Measurements from ENCODE around the gene SLC35E3. TPM values are rescaled to one million over a fixed set of nuclear protein-coding genes. Genes with fewer than 3 reads are reported as not detected.

Gene SLC35E3
- total and polyA plus RNA-seq, 2 experiments from 2014 or later: 1.9 to 16.2 TPM

GRCh38 chr12:68790081-68790951, 44.3 kb downstream of the SLC35E3 start:
- Histone ChIP-seq H3K9me2 (ENCODE audit: insufficient read depth) (no peaks in the 10 kb centered on the region), H3K4me1 (ENCODE audit: insufficient read depth) (peaks cover 34% of the 10 kb centered on the region), H4K20me1 (ENCODE audit: insufficient read depth) (no peaks in the 10 kb centered on the region), H3K36me3 (ENCODE audit: low read depth) (no peaks in the 10 kb centered on the region), H2AFZ (no peak overlapping the region), H3K27ac (no peak overlapping the region), H3F3A (ENCODE audit: insufficient read depth) (peaks cover 22% of the 10 kb centered on the region), H3K9ac (no peak overlapping the region), H3K27me3 (replicated peaks; ENCODE audit: insufficient read depth) (no peaks in the 10 kb centered on the region), H3K4me2 (ENCODE audit: unreplicated experiment) (no peak overlapping the region), H3K4me3 (no peak overlapping the region), H3K9me3 (ENCODE audit: low read depth) (no peaks in the 10 kb centered on the region), H3K79me2 (ENCODE audit: insufficient read depth) (no peaks in the 10 kb centered on the region)
- WGBS, 2 experiments (ENCODE audit: low coverage in 1 of 2, low lambda C conversion rate in 2 of 2, missing lambda C conversion rate in 2 of 2): 92 to 94% methylated on average over 13 of the region's 13 CpGs
- in situ Hi-C loops (cut with MboI): no loop called here
- no peak for TF ChIP-seq EZH2phosphoT487 (IDR thresholded peaks at IDR 0.05; ENCODE audit: insufficient read depth, low read depth)
- no peak for TF ChIP-seq EZH2 (IDR thresholded peaks at IDR 0.05; ENCODE audit: insufficient read depth, poor library complexity, severe bottlenecking)
- DNase-seq: no peak

- Histone ChIP-seq H2AFZ (no peak overlapping the region), H3K27ac (no peak overlapping the region), H3K27me3 (replicated peaks; ENCODE audit: insufficient read depth) (no peaks in the 10 kb centered on the region), H3K79me2 (ENCODE audit: insufficient read depth) (no peaks in the 10 kb centered on the region), H3K4me1 (ENCODE audit: insufficient read depth) (peaks cover 30% of the 10 kb centered on the region), H3F3A (ENCODE audit: insufficient read depth) (peaks cover 21% of the 10 kb centered on the region), H3K9me3 (ENCODE audit: low read depth) (no peaks in the 10 kb centered on the region), H3K9me2 (ENCODE audit: insufficient read depth) (no peaks in the 10 kb centered on the region), H3K9ac (no peak overlapping the region), H3K4me2 (ENCODE audit: unreplicated experiment) (no peak overlapping the region), H3K4me3 (no peak overlapping the region), H4K20me1 (ENCODE audit: insufficient read depth) (no peaks in the 10 kb centered on the region), H3K36me3 (ENCODE audit: low read depth) (no peaks in the 10 kb centered on the region)
- TF ChIP-seq EZH2phosphoT487 (IDR thresholded peaks at IDR 0.05; ENCODE audit: insufficient read depth, low read depth) (no peak), EZH2 (IDR thresholded peaks at IDR 0.05; ENCODE audit: insufficient read depth, poor library complexity, severe bottlenecking) (no peak)
- DNase-seq: no peak
- in situ Hi-C loops (cut with MboI): no loop called here
- WGBS, 2 experiments (ENCODE audit: low coverage in 1 of 2, low lambda C conversion rate in 2 of 2, missing lambda C conversion rate in 2 of 2): 62 to 65% methylated on average over 3 of the region's 3 CpGs
These were observed 44.9 kb downstream of the SLC35E3 start for GRCh38 chr12:68790952-68791234.

- Histone ChIP-seq H3K9ac (no peak overlapping the region), H3F3A (ENCODE audit: insufficient read depth) (peaks cover 18% of the 10 kb centered on the region), H4K20me1 (ENCODE audit: insufficient read depth) (no peaks in the 10 kb centered on the region), H3K4me3 (no peak overlapping the region), H3K27ac (no peak overlapping the region), H3K9me3 (ENCODE audit: low read depth) (no peaks in the 10 kb centered on the region), H3K9me2 (ENCODE audit: insufficient read depth) (no peaks in the 10 kb centered on the region), H3K4me2 (ENCODE audit: unreplicated experiment) (no peak overlapping the region), H3K27me3 (replicated peaks; ENCODE audit: insufficient read depth) (no peaks in the 10 kb centered on the region), H3K79me2 (ENCODE audit: insufficient read depth) (no peaks in the 10 kb centered on the region), H3K36me3 (ENCODE audit: low read depth) (no peaks in the 10 kb centered on the region), H2AFZ (no peak overlapping the region), H3K4me1 (ENCODE audit: insufficient read depth) (peaks cover 21% of the 10 kb centered on the region)
- WGBS, 2 experiments (ENCODE audit: low coverage in 1 of 2, low lambda C conversion rate in 2 of 2, missing lambda C conversion rate in 2 of 2): 77 to 78% methylated on average over 2 of the region's 2 CpGs
- in situ Hi-C loops (cut with MboI): no loop called here
- TF ChIP-seq EZH2phosphoT487 (IDR thresholded peaks at IDR 0.05; ENCODE audit: insufficient read depth, low read depth) (no peak), EZH2 (IDR thresholded peaks at IDR 0.05; ENCODE audit: insufficient read depth, poor library complexity, severe bottlenecking) (no peak)
- DNase-seq: no peak
These were observed 46.0 kb downstream of the SLC35E3 start for GRCh38 chr12:68791897-68792481.

GRCh38 chr12:68792952-68793351, 47.0 kb downstream of the SLC35E3 start:
- Histone ChIP-seq H3K27ac (no peak overlapping the region), H4K20me1 (ENCODE audit: insufficient read depth) (no peaks in the 10 kb centered on the region), H2AFZ (no peak overlapping the region), H3K27me3 (replicated peaks; ENCODE audit: insufficient read depth) (no peaks in the 10 kb centered on the region), H3K4me3 (no peak overlapping the region), H3K9ac (no peak overlapping the region), H3K4me2 (ENCODE audit: unreplicated experiment) (no peak overlapping the region), H3F3A (ENCODE audit: insufficient read depth) (peaks cover 11% of the 10 kb centered on the region), H3K36me3 (ENCODE audit: low read depth) (no peaks in the 10 kb centered on the region), H3K4me1 (ENCODE audit: insufficient read depth) (peaks cover 12% of the 10 kb centered on the region), H3K9me2 (ENCODE audit: insufficient read depth) (no peaks in the 10 kb centered on the region), H3K79me2 (ENCODE audit: insufficient read depth) (no peaks in the 10 kb centered on the region), H3K9me3 (ENCODE audit: low read depth) (no peaks in the 10 kb centered on the region)
- DNase-seq: peak; percentile 19
- in situ Hi-C loops (cut with MboI): no loop called here
- no peak for TF ChIP-seq EZH2phosphoT487 (IDR thresholded peaks at IDR 0.05; ENCODE audit: insufficient read depth, low read depth)
- TF ChIP-seq EZH2 (IDR thresholded peaks at IDR 0.05; ENCODE audit: insufficient read depth, poor library complexity, severe bottlenecking): no peak
- 66 to 75% methylated on average over 2 of the region's 2 CpGs for WGBS, 2 experiments (ENCODE audit: low coverage in 1 of 2, low lambda C conversion rate in 2 of 2, missing lambda C conversion rate in 2 of 2)
